22Rv1 (cell line): ENCODE data around the gene ASB13.

Source experiments
- H3K27ac ChIP-seq: fragments of 450-650 bp; 2 replicates; pipeline ENCODE4 v1.5.1; 2017
- ZFX ChIP-seq: fragments of 450-650 bp; IDR thresholded peaks from 2 replicates; pipeline ENCODE4 v1.6.1; 2017; ENCODE audit warnings: antibody characterized with exemption, borderline replicate concordance
- TF ChIP-seq, protein P1 (sequence below): fragments of 450-650 bp; IDR thresholded peaks from 2 replicates; pipeline ENCODE4 v1.5.1; 2017; ENCODE audit warnings: mild to moderate bottlenecking

Gene ASB13

DNA sequence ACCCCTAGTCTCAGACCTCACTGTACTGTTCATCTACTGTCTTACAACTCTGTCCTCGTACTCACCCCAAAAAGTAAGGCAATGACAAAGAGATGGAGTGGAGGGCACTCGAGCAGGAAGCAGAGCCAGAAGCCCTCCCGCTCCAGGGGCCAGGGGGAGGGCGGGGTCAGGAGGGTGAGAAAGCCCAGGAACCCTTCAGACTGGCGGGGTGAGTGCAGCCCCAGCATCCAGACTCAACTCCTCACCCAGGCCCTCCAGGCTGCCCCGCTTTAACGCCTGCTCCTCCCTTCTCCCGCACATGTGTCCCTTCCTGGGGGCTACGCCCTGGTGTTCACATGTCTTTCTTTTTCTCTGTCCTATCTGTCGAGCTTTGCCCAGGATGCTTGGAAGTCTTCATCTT, 75.6 kb downstream of the ASB13 start:
- no peak overlapping the region for H3K27ac ChIP-seq

DNA sequence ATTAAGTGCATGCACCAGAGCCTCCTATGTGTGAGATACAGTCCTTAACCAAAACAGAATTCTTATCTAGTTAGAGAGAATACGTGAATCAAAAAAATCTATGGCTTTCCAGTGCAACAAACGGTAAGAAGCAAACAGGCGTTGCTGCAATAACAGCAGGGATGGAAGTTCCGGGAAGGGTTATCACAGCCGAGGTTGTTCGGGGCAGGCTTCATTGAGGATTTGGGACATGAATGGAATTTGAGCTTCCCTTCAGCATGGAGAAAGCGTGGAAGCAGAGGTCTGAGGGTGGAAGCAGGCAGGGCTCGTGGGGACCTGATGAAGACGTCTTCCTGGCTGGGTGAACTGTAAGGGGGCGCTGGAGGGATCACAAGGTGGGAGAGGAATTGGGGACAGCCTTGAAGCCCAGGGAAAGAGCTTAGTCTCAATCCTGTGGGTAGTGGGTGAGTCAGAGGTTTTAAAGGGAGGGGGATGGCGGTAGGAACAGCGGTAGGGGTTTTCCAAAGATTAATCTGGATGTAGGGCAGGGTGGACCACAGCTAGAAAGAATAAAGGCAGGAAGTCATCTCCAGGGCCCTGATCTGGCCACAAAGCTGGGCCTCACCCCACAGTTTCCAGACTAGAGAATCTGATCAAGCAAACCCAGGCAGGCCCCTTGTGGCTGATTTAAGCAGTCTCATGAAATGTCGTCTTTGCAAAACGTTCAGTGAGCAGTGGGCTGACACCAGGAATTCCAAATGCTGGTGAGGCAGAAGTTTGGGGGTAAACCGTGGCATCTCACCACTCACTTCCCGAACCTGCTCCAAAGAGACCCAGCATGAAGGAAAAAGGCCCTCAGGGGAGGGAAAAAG, 76.5 kb downstream of the ASB13 start:
- H3K27ac ChIP-seq, result no peak overlapping the region
- TF ChIP-seq, protein P1, sequence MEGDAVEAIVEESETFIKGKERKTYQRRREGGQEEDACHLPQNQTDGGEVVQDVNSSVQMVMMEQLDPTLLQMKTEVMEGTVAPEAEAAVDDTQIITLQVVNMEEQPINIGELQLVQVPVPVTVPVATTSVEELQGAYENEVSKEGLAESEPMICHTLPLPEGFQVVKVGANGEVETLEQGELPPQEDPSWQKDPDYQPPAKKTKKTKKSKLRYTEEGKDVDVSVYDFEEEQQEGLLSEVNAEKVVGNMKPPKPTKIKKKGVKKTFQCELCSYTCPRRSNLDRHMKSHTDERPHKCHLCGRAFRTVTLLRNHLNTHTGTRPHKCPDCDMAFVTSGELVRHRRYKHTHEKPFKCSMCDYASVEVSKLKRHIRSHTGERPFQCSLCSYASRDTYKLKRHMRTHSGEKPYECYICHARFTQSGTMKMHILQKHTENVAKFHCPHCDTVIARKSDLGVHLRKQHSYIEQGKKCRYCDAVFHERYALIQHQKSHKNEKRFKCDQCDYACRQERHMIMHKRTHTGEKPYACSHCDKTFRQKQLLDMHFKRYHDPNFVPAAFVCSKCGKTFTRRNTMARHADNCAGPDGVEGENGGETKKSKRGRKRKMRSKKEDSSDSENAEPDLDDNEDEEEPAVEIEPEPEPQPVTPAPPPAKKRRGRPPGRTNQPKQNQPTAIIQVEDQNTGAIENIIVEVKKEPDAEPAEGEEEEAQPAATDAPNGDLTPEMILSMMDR, result no peak
- no peak for TF ChIP-seq ZFX

More for the DNA sequence above, 75.6 kb downstream of the ASB13 start:
- TF ChIP-seq, protein P1, result no peak
- TF ChIP-seq ZFX, result no peak

DNA sequence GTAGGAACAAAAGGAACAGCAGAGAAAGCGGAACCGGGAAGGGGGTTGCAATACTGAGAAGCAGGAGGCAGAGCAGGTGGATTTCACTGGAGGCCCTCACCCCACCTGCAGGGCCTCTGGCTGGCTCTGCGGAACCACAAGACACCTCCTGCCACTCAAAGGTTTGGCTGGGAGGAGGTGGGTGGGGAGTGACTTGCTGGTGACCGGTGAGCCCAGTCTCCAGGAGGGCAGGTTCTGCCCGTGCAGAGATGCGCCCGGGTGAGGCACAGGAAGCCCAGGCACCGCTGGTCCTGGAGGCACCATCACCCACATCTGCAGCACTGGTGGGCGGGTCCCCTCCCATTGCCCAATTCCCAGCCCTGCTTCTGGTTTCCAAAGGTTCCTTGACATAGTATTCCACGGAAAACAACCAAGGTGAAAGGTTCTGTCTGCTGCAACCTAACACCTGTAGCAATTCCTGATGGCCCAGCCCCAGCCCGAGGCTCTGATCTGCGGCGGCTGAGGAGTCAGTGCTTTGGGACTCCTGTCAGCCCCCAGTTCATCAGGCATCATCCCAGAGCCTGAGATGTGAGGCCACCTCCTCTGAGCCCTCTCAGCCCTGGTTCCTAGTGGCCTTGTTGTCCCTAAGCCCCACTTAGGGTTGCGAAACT, 77.3 kb downstream of the ASB13 start:
- TF ChIP-seq, protein P1, result no peak
- TF ChIP-seq ZFX, result no peak
- no peak overlapping the region for H3K27ac ChIP-seq
